IMR-90 (cell line): ENCODE results near the gene C3.

Experiments
- CHD1 ChIP-seq: IDR thresholded peaks from 2 replicates; pipeline ENCODE4 v1.6.1; 2012; ENCODE audit warnings: low read depth, low read length, improper control_type of control experiment
- CTCF ChIP-seq: conservative IDR thresholded peaks from 2 replicates; pipeline ENCODE4 v1.5.1; 2012; ENCODE audit warnings: mild to moderate bottlenecking, low read depth, low read length, improper control_type of control experiment
- FOS ChIP-seq: fragments of 150-350 bp; IDR thresholded peaks from 2 replicates; pipeline ENCODE4 v1.6.1; 2016; ENCODE audit warnings: low read depth, low read length
- MAZ ChIP-seq: IDR thresholded peaks from 2 replicates; pipeline ENCODE4 v1.6.1; 2012; ENCODE audit warnings: low read depth, mild to moderate bottlenecking, low read length, improper control_type of control experiment, moderate library complexity, borderline replicate concordance
- POLR2A ChIP-seq: IDR thresholded peaks from 2 replicates; pipeline ENCODE4 v1.6.1; 2012; ENCODE audit warnings: mild to moderate bottlenecking, low read depth, low read length
- RAD21 ChIP-seq: IDR thresholded peaks from 2 replicates; pipeline ENCODE4 v1.6.1; 2012; ENCODE audit warnings: low read length, improper control_type of control experiment
- RFX5 ChIP-seq: IDR thresholded peaks from 2 replicates; pipeline ENCODE4 v1.8.0; 2012; ENCODE audit warnings: low read depth, mild to moderate bottlenecking, low read length, moderate library complexity

GRCh38 chr19:6663236-6664201, 56.9 kb downstream of the C3 start:
- TF ChIP-seq CTCF (no peak), POLR2A (no peak), FOS (no peak), CHD1 (no peak), RFX5 (no peak), RAD21 (no peak), MAZ (no peak)
